Skeletal muscle satellite cell (primary cell): Measurements from ENCODE around the gene RANBP3L.
A peak's percentile ranks its signal among the peaks of the same experiment; 100 is the strongest.

Experiments
- H3K27me3 ChIP-seq: 2 replicates; pipeline ENCODE4 v1.7.0; 2013; ENCODE audit warnings: low read length; ENCODE audit not compliant: control insufficient read depth, insufficient read depth
- H3K36me3 ChIP-seq: 2 replicates; pipeline ENCODE4 v1.7.0; 2013; ENCODE audit warnings: mild to moderate bottlenecking, control low read depth, low read length; ENCODE audit not compliant: insufficient read depth
- H3K4me1 ChIP-seq: 2 replicates; pipeline ENCODE4 v1.7.0; 2013; ENCODE audit warnings: low read length; ENCODE audit not compliant: control insufficient read depth, insufficient read depth
- H3K4me2 ChIP-seq: 2 replicates; pipeline ENCODE4 v1.7.0; 2013; ENCODE audit warnings: mild to moderate bottlenecking, low read length
- H3K4me3 ChIP-seq: 2 replicates; pipeline ENCODE4 v1.7.0; 2013; ENCODE audit warnings: low read length
- H3K9ac ChIP-seq: 2 replicates; pipeline ENCODE4 v1.7.0; 2013; ENCODE audit warnings: mild to moderate bottlenecking, low read depth, low read length, moderate library complexity
- H3K9me3 ChIP-seq: replicated peaks from 2 replicates; pipeline ENCODE4 v1.7.0; 2013; ENCODE audit warnings: mild to moderate bottlenecking, control low read depth, low read length

The RANBP3L gene

DNA sequence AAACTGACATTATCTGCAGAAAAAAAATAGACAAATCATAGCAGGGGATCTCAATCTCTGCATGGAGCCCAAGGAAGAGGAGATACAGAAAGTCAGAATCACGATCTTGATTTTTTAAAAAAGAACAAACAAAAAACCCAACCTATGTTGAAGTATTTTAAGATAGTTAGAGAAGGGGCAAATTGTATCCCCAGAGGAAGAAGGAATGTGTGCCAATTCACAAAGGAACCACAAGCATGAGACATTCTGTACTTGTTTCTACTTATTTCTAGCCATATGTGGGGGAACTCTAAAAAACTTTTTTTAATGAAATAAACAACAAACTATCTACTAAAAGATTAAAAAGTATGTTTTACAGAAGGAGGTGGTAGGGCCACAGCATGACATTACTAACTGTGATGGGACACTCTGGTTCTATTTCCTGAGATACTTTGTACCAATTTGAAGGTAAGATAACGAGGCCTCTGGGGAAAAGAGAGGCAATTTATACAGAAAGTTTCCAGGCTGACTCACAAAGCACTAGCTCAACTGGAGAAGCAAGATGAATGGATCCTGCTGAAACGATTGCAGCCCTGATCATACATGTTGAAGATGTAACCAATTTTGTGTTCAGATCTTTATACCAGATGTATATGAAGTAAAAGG, 22.5 kb downstream of the RANBP3L start:
- H3K4me1 ChIP-seq = peaks cover 20% of the 10 kb centered on the region
- H3K9ac ChIP-seq = peak overlapping the region; percentile 21
- H3K27me3 ChIP-seq = no peaks in the 10 kb centered on the region
- H3K36me3 ChIP-seq = no peaks in the 10 kb centered on the region
- H3K4me3 ChIP-seq = peak overlapping the region; percentile 7
- H3K9me3 ChIP-seq = no peaks in the 10 kb centered on the region
- peak overlapping the region; percentile 60 for H3K4me2 ChIP-seq

DNA sequence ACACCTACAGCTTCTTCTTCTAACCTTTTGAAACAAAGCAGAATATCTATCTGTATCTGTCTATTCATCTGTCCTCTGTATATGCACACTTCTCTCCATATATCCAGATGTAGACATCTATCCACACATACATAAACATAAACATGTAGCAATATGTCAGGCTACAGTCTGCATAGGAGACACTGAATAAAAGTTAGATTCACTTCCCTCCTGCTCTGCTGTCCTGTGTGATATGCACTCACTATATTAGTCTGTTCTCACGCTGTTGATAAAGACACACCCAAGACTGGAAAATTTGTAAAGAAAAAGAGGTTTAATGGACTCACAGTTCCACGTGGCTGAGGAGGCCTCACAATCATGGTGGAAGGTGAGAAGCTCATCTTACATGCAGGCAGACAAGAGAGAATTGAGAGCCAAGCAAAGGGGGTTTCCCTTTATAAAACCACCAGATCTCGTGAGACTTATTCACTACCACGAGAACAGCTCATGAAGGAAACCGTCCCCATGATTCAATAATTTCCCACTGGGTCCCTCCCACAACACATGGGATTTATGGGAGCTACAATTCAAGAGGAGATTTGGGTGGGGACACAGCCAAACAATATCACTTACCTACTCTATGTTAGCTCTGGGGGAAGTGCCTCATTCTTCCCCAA, 24.1 kb downstream of the RANBP3L start:
- H3K4me2 ChIP-seq = no peak overlapping the region
- peaks cover 20% of the 10 kb centered on the region for H3K4me1 ChIP-seq
- H3K36me3 ChIP-seq = no peaks in the 10 kb centered on the region
- no peaks in the 10 kb centered on the region for H3K9me3 ChIP-seq
- no peaks in the 10 kb centered on the region for H3K27me3 ChIP-seq
- H3K9ac ChIP-seq = no peak overlapping the region
- H3K4me3 ChIP-seq = no peak overlapping the region

DNA sequence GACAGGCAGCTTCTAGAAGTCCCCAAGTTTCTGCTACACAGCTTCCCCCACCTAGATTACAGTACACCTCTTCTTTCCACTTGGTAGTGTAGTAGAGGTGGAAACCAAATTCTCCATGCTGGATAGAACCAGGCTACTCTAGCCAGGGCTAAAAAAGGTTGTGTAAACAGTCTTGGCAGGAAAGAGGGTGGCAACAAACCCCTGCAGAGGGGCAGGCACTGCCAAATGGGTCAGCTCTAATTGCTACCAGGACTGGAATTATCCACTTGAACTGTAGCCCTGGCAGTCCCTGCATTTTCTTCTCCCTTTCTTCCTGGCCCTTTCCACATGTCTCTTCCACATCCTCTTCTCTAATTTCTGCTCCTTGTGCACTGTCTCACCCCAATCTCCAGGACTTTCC, 24.8 kb downstream of the RANBP3L start:
- no peak overlapping the region for H3K9ac ChIP-seq
- no peaks in the 10 kb centered on the region for H3K27me3 ChIP-seq
- no peak overlapping the region for H3K4me2 ChIP-seq
- H3K4me3 ChIP-seq = no peak overlapping the region
- H3K36me3 ChIP-seq = no peaks in the 10 kb centered on the region
- H3K9me3 ChIP-seq = no peaks in the 10 kb centered on the region
- H3K4me1 ChIP-seq = peaks cover 20% of the 10 kb centered on the region

DNA sequence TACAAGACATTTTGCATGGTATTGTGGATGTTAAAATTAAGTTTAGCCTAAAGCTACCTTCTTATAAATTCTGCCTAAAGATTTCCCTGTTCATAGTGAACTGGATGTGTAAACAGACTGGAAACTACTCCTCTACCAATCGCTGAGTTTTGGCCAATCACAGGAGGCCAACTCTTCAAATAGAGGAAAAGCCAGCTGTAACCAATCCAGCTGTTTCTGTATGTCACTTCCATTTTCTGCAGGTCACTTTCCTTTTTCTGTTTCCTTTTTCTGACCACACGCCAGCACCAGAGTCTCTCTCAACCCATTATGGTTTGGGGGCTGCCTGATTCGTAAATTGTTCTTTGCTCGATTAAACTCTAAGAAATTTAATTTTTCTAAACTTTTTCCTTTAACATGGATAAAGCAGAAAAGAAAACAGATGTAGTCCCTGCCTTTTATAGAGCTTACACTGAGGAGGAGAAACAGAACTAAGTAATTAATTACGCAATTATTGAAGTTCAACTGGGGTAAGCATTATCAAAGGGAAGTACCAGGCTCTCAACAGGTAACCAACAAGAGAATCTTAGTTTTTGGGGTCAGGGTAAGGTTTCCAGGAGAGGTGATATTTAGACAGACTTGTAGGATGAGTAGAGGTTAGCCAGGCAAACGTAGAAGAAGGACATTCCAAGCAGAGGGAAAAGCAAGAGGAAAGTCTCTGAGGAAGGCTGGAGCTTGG, 27.7 kb downstream of the RANBP3L start:
- Histone ChIP-seq H3K4me1 (peaks cover 8% of the 10 kb centered on the region), H3K4me2 (no peak overlapping the region), H3K27me3 (no peaks in the 10 kb centered on the region), H3K9me3 (no peaks in the 10 kb centered on the region), H3K9ac (no peak overlapping the region), H3K4me3 (no peak overlapping the region), H3K36me3 (no peaks in the 10 kb centered on the region)

DNA sequence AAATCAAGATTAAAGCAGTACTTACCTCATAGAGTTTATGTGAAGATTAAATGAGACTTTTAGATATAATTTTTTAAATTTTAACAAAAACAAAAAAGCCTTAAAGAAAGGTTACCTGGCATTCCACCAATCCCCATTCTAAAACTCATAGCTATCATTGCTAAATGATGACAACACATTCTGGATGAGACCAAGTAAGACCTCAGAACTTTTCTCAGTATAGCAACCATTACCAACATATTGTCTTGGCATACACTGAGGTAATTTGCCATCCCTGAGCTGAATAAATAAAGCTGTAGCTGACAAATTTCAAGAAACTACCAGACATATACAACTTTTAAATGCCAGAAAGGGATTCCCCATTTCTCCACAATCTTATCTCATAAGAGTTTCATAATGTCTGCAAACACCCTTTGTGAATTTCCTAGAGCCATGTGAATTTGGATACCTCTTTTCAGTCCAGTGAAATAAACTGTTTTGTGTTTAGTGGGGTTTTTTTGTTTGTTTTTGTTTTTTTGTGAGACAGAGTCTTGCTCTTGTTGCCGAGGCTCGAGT, 29.5 kb downstream of the RANBP3L start:
- Histone ChIP-seq H3K4me3 (no peak overlapping the region), H3K36me3 (no peaks in the 10 kb centered on the region), H3K27me3 (no peaks in the 10 kb centered on the region), H3K4me1 (no peaks in the 10 kb centered on the region), H3K4me2 (no peak overlapping the region), H3K9ac (no peak overlapping the region), H3K9me3 (no peaks in the 10 kb centered on the region)

DNA sequence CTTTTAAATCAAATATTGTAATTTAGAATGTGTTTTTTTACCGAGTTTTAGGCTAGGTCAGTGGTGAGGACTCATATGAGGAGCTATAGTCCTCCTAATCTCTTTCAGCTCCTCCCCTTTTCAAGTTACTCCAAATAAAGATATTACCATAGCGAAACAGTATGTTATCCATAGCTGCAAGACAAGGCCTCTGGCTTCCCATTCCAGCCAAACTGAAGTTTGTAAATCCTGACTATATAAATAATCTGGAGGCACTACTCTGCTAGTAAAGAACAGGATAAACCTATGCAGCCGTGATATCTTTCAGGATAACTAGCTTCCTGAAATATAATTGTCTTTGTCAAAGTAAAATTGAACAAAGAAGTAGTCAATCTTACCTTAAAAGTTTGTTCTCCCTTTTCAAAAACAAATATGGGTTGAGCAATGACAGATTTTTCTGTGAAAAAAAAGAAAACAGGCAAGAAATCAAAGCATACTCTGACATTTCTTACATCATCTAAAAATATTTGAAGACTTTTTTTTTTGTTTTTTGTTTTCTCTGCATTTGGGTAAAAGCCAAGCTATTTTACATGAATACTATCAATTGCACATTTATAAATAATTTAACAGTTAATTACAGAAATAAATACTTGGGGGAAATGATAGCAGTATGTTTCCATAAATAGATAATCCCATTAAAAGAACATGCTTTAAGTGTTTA, 30.7 kb downstream of the RANBP3L start:
- no peaks in the 10 kb centered on the region for H3K36me3 ChIP-seq

DNA sequence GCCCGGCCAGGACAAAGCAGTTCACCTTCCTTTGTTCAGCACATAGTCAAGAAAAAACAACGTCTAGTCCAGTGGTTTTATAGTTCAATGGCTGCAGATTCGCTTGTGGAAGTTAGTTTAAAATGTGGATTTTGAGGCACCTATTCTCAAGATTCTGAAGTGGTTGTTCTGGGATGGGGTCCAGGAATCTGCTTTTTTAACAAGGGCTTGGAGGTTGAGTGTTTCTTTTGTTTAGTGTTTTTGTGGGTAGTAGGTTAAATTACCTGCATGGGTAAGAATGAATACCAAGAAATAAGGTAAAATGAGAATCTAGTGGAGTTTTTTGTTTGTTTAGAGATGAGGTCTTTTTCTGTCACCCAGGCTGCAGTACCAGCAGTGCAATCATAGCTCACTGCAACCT, 31.5 kb downstream of the RANBP3L start:
- no peaks in the 10 kb centered on the region for H3K4me1 ChIP-seq

More for the DNA sequence above, 30.7 kb downstream of the RANBP3L start:
- H3K9ac ChIP-seq = no peak overlapping the region
- no peak overlapping the region for H3K4me3 ChIP-seq
- no peaks in the 10 kb centered on the region for H3K4me1 ChIP-seq
- no peaks in the 10 kb centered on the region for H3K9me3 ChIP-seq
- H3K27me3 ChIP-seq = no peaks in the 10 kb centered on the region
- no peak overlapping the region for H3K4me2 ChIP-seq

DNA sequence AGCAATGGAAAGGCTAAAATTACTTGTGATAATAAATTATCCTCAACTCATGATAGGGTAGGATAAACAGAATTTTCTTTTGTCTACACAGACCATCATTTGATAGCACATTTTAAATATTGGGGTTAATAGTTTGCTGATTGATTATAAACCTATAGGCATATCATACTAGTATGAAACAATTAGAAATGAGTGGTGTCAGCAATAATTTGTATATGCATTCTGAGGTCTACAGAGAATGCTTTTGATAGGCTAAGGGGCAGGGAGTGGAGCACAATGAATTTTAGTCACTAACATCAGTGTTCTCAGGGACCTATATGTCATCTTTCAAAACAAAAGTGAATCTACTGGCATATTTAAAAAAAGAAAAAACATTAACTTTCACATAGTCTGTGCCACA, 32.2 kb downstream of the RANBP3L start:
- H3K4me3 ChIP-seq = no peak overlapping the region
- H3K36me3 ChIP-seq = no peaks in the 10 kb centered on the region
- no peaks in the 10 kb centered on the region for H3K4me1 ChIP-seq
- H3K4me2 ChIP-seq = no peak overlapping the region
- no peak overlapping the region for H3K9ac ChIP-seq
- H3K9me3 ChIP-seq = no peaks in the 10 kb centered on the region
- H3K27me3 ChIP-seq = no peaks in the 10 kb centered on the region

More for the DNA sequence above, 31.5 kb downstream of the RANBP3L start:
- no peaks in the 10 kb centered on the region for H3K27me3 ChIP-seq
- no peak overlapping the region for H3K9ac ChIP-seq
- H3K4me2 ChIP-seq = no peak overlapping the region
- H3K9me3 ChIP-seq = no peaks in the 10 kb centered on the region
- H3K36me3 ChIP-seq = no peaks in the 10 kb centered on the region
- H3K4me3 ChIP-seq = no peak overlapping the region

DNA sequence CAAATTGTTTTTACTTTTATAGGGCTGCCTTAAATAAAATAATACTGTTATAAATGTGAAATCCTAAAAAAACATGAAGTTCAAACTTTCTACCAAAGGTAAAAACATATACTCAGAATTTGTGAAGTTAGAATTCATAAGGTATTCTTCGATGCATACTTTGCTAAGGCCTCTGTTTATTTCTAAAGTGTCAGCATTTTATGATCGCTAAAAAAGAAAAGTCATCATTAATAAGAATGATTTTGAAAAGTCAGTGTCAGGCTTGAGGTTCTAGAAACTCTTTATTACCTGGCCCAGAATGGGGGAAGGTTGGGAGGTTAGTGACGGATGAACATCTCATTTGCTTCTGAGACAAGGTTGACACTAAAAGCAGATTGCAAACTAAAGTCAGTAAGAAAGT, 33.8 kb downstream of the RANBP3L start:
- Histone ChIP-seq H3K9ac (no peak overlapping the region), H3K4me3 (no peak overlapping the region), H3K27me3 (no peaks in the 10 kb centered on the region), H3K9me3 (no peaks in the 10 kb centered on the region), H3K4me2 (no peak overlapping the region), H3K36me3 (no peaks in the 10 kb centered on the region), H3K4me1 (no peaks in the 10 kb centered on the region)

DNA sequence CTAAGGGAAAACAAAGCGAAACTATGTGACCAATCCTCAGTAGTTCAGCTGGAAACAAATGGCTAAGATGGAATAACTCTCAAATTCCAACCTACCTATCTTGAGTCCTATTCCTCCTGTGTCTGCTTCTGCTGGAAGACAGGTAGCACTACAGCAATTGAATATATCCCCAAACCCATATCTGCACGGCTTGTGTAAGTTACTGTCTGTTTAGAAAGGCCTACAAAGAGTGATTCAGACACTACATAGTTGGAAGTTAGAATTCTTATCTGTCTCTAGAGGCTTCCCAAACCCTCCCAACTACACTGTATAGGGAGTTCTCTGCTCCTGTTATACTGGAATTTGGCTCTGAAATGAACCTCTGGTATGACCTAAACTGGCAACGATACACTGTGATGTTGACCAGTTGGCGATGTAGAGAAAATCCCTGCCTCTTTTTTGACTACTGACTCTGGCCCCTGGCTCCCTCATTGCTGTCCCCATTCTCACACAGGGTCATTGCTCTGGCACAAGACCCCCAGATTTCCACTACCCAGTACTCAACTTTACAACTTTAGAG, 37.4 kb downstream of the RANBP3L start:
- no peaks in the 10 kb centered on the region for H3K27me3 ChIP-seq
- no peaks in the 10 kb centered on the region for H3K9me3 ChIP-seq
- no peaks in the 10 kb centered on the region for H3K36me3 ChIP-seq
- no peaks in the 10 kb centered on the region for H3K4me1 ChIP-seq
- no peak overlapping the region for H3K4me2 ChIP-seq
- H3K9ac ChIP-seq = no peak overlapping the region
- H3K4me3 ChIP-seq = no peak overlapping the region

DNA sequence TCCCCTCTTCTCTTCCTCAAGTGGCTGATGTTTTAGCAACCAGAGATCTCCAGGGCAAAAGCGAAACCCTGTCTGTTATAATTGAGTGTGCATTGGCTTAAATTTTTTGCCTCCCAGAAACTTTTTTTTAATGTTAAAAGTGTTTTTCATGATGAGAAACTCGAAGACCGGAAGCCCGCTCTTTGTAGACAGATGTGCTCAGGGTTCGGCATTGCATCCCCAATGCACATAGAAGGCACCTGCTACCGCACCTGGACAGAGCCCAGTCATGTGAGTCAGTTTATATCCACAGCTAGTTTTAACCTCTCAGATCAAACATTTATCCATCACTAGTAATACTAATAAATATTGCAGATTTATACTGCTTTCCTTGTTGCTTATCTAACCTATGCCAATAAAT, 40.5 kb downstream of the RANBP3L start:
- no peaks in the 10 kb centered on the region for H3K9me3 ChIP-seq
- H3K4me3 ChIP-seq = no peak overlapping the region
- H3K4me2 ChIP-seq = no peak overlapping the region
- no peaks in the 10 kb centered on the region for H3K27me3 ChIP-seq
- H3K9ac ChIP-seq = no peak overlapping the region
- no peaks in the 10 kb centered on the region for H3K4me1 ChIP-seq
- no peaks in the 10 kb centered on the region for H3K36me3 ChIP-seq
